ENCODE results near the gene DENND4A. TPM values are rescaled to one million over a fixed set of nuclear protein-coding genes. Genes with fewer than 3 reads are reported as not detected.

DENND4A gene
- total and polyA plus RNA-seq, 9 of the 15 experiments (the other 6 are each of a cell fraction or from before 2014, with no cell fraction given): 6.8 to 32.3 (median 19.9) TPM

- no peaks in the 10 kb centered on the region for H3K4me1 ChIP-seq (replicated peaks in 1 of 2; ENCODE audit: control insufficient read depth in 2 of 2, insufficient read depth in 2 of 2, low read length in 2 of 2)
- H3K9me1 ChIP-seq (ENCODE audit: control insufficient read depth, insufficient read depth, low read length): no peaks in the 10 kb centered on the region
- ChIA-PET CTCF (ENCODE audit: low intra/inter-chr PET ratio) (no interaction called here), POLR2A (no interaction called here)
- H2AFZ ChIP-seq (ENCODE audit: low read depth, low read length): no peak overlapping the region
- H3K27me3 ChIP-seq (ENCODE audit: control insufficient read depth in 2 of 2, insufficient read depth in 2 of 2, low read length in 2 of 2): no peaks in the 10 kb centered on the region
- WGBS (ENCODE audit: insufficient coverage, low coverage, missing lambda C conversion rate): 56% methylated on average over 4 of the region's 4 CpGs
- DNase-seq (ENCODE audit: extremely low read depth in 1 of 4, low spot score in 3 of 4) (no peak), ATAC-seq (no peak), FAIRE-seq (no peak)
- no peak overlapping the region for H3K9ac ChIP-seq (ENCODE audit: insufficient read depth in 1 of 2, low read depth in 2 of 2, low read length in 2 of 2)
- no TSS peak for BruUV-seq (replicated peaks)
- H3K4me3 ChIP-seq: no peak overlapping the region
- in situ Hi-C loops (cut with MboI): loop anchor here (25.0 kb wide), 1 partner anchor 216 kb away; the partner anchor contains the start of gene RAB11A
- H3K4me2 ChIP-seq (ENCODE audit: insufficient read depth, low read length): no peak overlapping the region
- H3K9me3 ChIP-seq (replicated peaks; ENCODE audit: control insufficient read depth, insufficient read depth, low read depth, low read length): no peaks in the 10 kb centered on the region
- no peaks in the 10 kb centered on the region for H3K79me2 ChIP-seq (ENCODE audit: control insufficient read depth, insufficient read depth, low read length)
- intact Hi-C loops (cut with micrococcal nuclease): no loop called here
- H3K27ac ChIP-seq (ENCODE audit: extremely low read depth, low read depth, low read length): no peak overlapping the region
- no peaks in the 10 kb centered on the region for H3K36me3 ChIP-seq (ENCODE audit: control insufficient read depth, insufficient read depth, low read length)
- no peak for TF ChIP-seq ZNF609 (CRISPR knock-in tag; IDR thresholded peaks at IDR 0.05; ENCODE audit: borderline replicate concordance)
- TF ChIP-seq ZNF445 (CRISPR knock-in tag; IDR thresholded peaks at IDR 0.05; ENCODE audit: low read depth): no peak
- no peak for TF ChIP-seq NCOA2 (IDR thresholded peaks at IDR 0.05; ENCODE audit: partially characterized antibody in 2 of 2)
- no peak for TF ChIP-seq STAG1 (CRISPR knock-in tag; IDR thresholded peaks at IDR 0.05; ENCODE audit: borderline replicate concordance)
- no peak for TF ChIP-seq ZNF785 (CRISPR knock-in tag; IDR thresholded peaks at IDR 0.05)
- no peak for TF ChIP-seq OTX1 (CRISPR knock-in tag; IDR thresholded peaks at IDR 0.05)
- no peak for TF ChIP-seq SAFB (IDR thresholded peaks at IDR 0.05; ENCODE audit: borderline replicate concordance, low read depth, low read length)
- TF ChIP-seq ZNF12 (CRISPR knock-in tag; IDR thresholded peaks at IDR 0.05): no peak
- TF ChIP-seq ZBTB26 (CRISPR knock-in tag; IDR thresholded peaks at IDR 0.05): no peak
- no peak for TF ChIP-seq ZBTB17 (CRISPR knock-in tag; IDR thresholded peaks at IDR 0.05)
- H4K20me1 ChIP-seq (replicated peaks; ENCODE audit: control insufficient read depth, insufficient read depth, low read length): no peaks in the 10 kb centered on the region
Observed at GRCh38 chr15:65646486-65646885, 145.6 kb downstream of the DENND4A start.
